LoVo (cell line): Measurements from ENCODE around the gene DR1.
"Not testable (repeated sequence)": the region's sequence is repeated elsewhere in the genome, so short reads cannot be mapped to it uniquely, and the experiment has no call there.

Source experiments
- DNase-seq: peaks from one replicate; pipeline ENCODE4 v3.0.0-alpha.2; 2016; ENCODE audit warnings: low spot score

Gene DR1

GRCh38 chr1:93386268-93386667 is 40.6 kb downstream of the DR1 start:
- DNase-seq: not testable (repeated sequence)

- DNase-seq: no peak
Measured at GRCh38 chr1:93394514-93394913, 48.8 kb downstream of the DR1 start.

GRCh38 chr1:93395195-93395594 is 49.5 kb downstream of the DR1 start:
- no peak for DNase-seq

GRCh38 chr1:93399781-93400180 is 54.1 kb downstream of the DR1 start:
- DNase-seq: no peak

- DNase-seq: no peak
Measured at GRCh38 chr1:93408203-93408602, 62.5 kb downstream of the DR1 start.

- no peak for DNase-seq
Measured at GRCh38 chr1:93411000-93411399, 65.3 kb downstream of the DR1 start.

- no peak for DNase-seq
Measured at GRCh38 chr1:93414749-93415148, 69.0 kb downstream of the DR1 start.

GRCh38 chr1:93415296-93415695 is 69.6 kb downstream of the DR1 start:
- no peak for DNase-seq

- DNase-seq: no peak
Measured at GRCh38 chr1:93416183-93416582, 70.5 kb downstream of the DR1 start.
